Retinal pigment epithelial cell (primary cell): ENCODE data around the gene ITGA3.

Experiments
- DNase-seq: peaks from one replicate; pipeline ENCODE4 v3.0.0-alpha.2; 2010; ENCODE audit warnings: low read depth
- H3K4me3 ChIP-seq: 2 replicates; pipeline ENCODE4 v1.5.1; 2011; ENCODE audit warnings: mild to moderate bottlenecking, low read length, control low read depth, moderate library complexity
- CTCF ChIP-seq: conservative IDR thresholded peaks from 2 replicates; pipeline ENCODE4 v1.5.1; 2011; ENCODE audit warnings: low read depth, low read length, control low read depth, inconsistent platforms

The ITGA3 gene

GRCh38 chr17:50103252-50103651 lies 47.3 kb downstream of the ITGA3 start:
- DNase-seq: no peak
- no peak overlapping the region for H3K4me3 ChIP-seq
- no peak for TF ChIP-seq CTCF

GRCh38 chr17:50103941-50104340 lies 48.0 kb downstream of the ITGA3 start:
- DNase-seq: no peak
- H3K4me3 ChIP-seq: no peak overlapping the region
- no peak for TF ChIP-seq CTCF

GRCh38 chr17:50105811-50106210 lies 49.9 kb downstream of the ITGA3 start:
- TF ChIP-seq CTCF: no peak
- no peak for DNase-seq
- no peak overlapping the region for H3K4me3 ChIP-seq

GRCh38 chr17:50106393-50107131 lies 50.7 kb downstream of the ITGA3 start:
- no peak for TF ChIP-seq CTCF
- DNase-seq: no peak
- H3K4me3 ChIP-seq: no peak overlapping the region

GRCh38 chr17:50107790-50108414 lies 52.0 kb downstream of the ITGA3 start:
- DNase-seq: no peak
- no peak overlapping the region for H3K4me3 ChIP-seq
- no peak for TF ChIP-seq CTCF

- DNase-seq: no peak
- no peak for TF ChIP-seq CTCF
- H3K4me3 ChIP-seq: no peak overlapping the region
Observed at GRCh38 chr17:50108556-50108955, 52.6 kb downstream of the ITGA3 start.

GRCh38 chr17:50109207-50109606 lies 53.3 kb downstream of the ITGA3 start:
- no peak for DNase-seq
- H3K4me3 ChIP-seq: no peak overlapping the region
- TF ChIP-seq CTCF: no peak
